SK-N-SH (cell line): ENCODE measurements around the gene SCUBE3. TPM values are rescaled to one million over a fixed set of nuclear protein-coding genes. Genes with fewer than 3 reads are reported as not detected.

Experiments
- CTCF ChIA-PET: fragments of 300-600, 350-600 bp; formaldehyde crosslinking; extraction: SDS; loops from one replicate; lab custom pipeline; 2021; lab: Yijun Ruan, JAX
- POLR2A ChIA-PET: fragments of 350-600 bp; sonication (Branson Sonifier 250); formaldehyde crosslinking; extraction: SDS; loops from one replicate; lab custom pipeline; 2020; ENCODE audit warnings: antibody characterized with exemption, inconsistent platforms; lab: Yijun Ruan, JAX
- DNase-seq: peaks from one replicate; pipeline ENCODE4 v3.0.0; 2012
- H2AFZ ChIP-seq: fragments of 200-600 bp; sonication (generic); 2 replicates; pipeline ENCODE4 v1.8.1; 2016; ENCODE audit warnings: antibody characterized with exemption, mild to moderate bottlenecking, low read depth
- H3F3A ChIP-seq: fragments of 200-600 bp; sonication (generic); replicated peaks from 2 replicates; pipeline ENCODE3; 2016; ENCODE audit warnings: antibody characterized with exemption, mild to moderate bottlenecking; ENCODE audit not compliant: insufficient read depth
- H3K27ac ChIP-seq, 2 experiments: fragments of 200-500 bp in 1 of 2; fragments of 200-600 bp in 1 of 2; sonication (Bioruptor generic) in 1 of 2; sonication (generic), shearing (Covaris generic) in 1 of 2; 2 replicates each; pipeline versions ENCODE4 v1.5.1 to v1.6.1; 2014 to 2016; ENCODE audit warnings: low read depth in 2 of 2, inconsistent platforms in 1 of 2, low read length in 1 of 2, mild to moderate bottlenecking in 1 of 2, mixed read lengths in 1 of 2
- H3K27me3 ChIP-seq: fragments of 200-600 bp; sonication (generic), shearing (Covaris generic); 2 replicates; pipeline ENCODE4 v1.6.1; 2016; ENCODE audit warnings: mixed run types; ENCODE audit not compliant: insufficient read depth
- H3K36me3 ChIP-seq, 2 experiments: fragments of 200-500 bp in 1 of 2; fragments of 200-600 bp in 1 of 2; sonication (Bioruptor generic) in 1 of 2; sonication (generic) in 1 of 2; replicated peaks in 1 of 2; 2 replicates each; pipeline versions ENCODE3 to v1.5.1; 2014 to 2016; ENCODE audit warnings: low read length in 1 of 2, mild to moderate bottlenecking in 1 of 2; ENCODE audit not compliant: insufficient read depth in 2 of 2, control insufficient read depth in 1 of 2
- H3K4me1 ChIP-seq, 2 experiments: fragments of 200-500 bp in 1 of 2; fragments of 200-600 bp in 1 of 2; sonication (Bioruptor generic) in 1 of 2; sonication (generic), shearing (Covaris generic) in 1 of 2; 2 replicates each; pipeline versions ENCODE4 v1.5.1 to v1.6.1; 2014 to 2016; ENCODE audit warnings: low read depth in 1 of 2, low read length in 1 of 2, mixed run types in 1 of 2; ENCODE audit not compliant: insufficient read depth in 2 of 2, control insufficient read depth in 1 of 2
- H3K4me2 ChIP-seq: fragments of 200-600 bp; sonication (generic), shearing (Covaris generic); 2 replicates; pipeline ENCODE4 v1.6.1; 2017; ENCODE audit warnings: mixed run types
- H3K4me3 ChIP-seq, 2 experiments: fragments of 200-500 bp in 1 of 2; fragments of 200-600 bp in 1 of 2; sonication (Bioruptor generic) in 1 of 2; sonication (generic), shearing (Covaris generic) in 1 of 2; 2 replicates each; pipeline versions ENCODE4 v1.5.1 to v1.8.1; 2014 to 2016; ENCODE audit warnings: low read depth in 2 of 2, inconsistent platforms in 1 of 2, low read length in 1 of 2, mild to moderate bottlenecking in 1 of 2, mixed read lengths in 1 of 2, moderate library complexity in 1 of 2
- H3K79me2 ChIP-seq: fragments of 200-600 bp; sonication (generic); 2 replicates; pipeline ENCODE4 v1.8.1; 2017; ENCODE audit warnings: mild to moderate bottlenecking; ENCODE audit not compliant: insufficient read depth
- H3K9ac ChIP-seq: fragments of 200-600 bp; sonication (generic); 2 replicates; pipeline ENCODE4 v1.6.1; 2017; ENCODE audit warnings: mixed run types
- H3K9me2 ChIP-seq: fragments of 200-600 bp; sonication (generic); 2 replicates; pipeline ENCODE4 v1.6.1; 2017; ENCODE audit warnings: mixed run types
- H3K9me3 ChIP-seq: fragments of 200-600 bp; sonication (generic); 2 replicates; pipeline ENCODE4 v1.6.1; 2017; ENCODE audit warnings: mixed run types, mild to moderate bottlenecking, moderate library complexity
- H4K20me1 ChIP-seq: fragments of 200-600 bp; sonication (generic); 2 replicates; pipeline ENCODE4 v1.6.1; 2017; ENCODE audit warnings: mild to moderate bottlenecking, mixed run types; ENCODE audit not compliant: insufficient read depth
- CHD2 ChIP-seq: fragments of 150-350 bp; IDR thresholded peaks from 2 replicates; pipeline ENCODE4 v1.6.1; 2018; ENCODE audit warnings: low read length; ENCODE audit not compliant: partially characterized antibody
- CTCF ChIP-seq: fragments of 200-600 bp; sonication (generic); IDR thresholded peaks from 2 replicates; pipeline ENCODE4 v1.6.1; 2017; ENCODE audit warnings: antibody characterized with exemption, mild to moderate bottlenecking, moderate library complexity
- EP300 ChIP-seq, 2 experiments: IDR thresholded peaks; 2 replicates each; pipeline versions ENCODE4 v1.4.0 to v1.6.1; 2012; ENCODE audit warnings: borderline replicate concordance in 1 of 2, low read depth in 1 of 2, low read length in 1 of 2
- EZH2phosphoT487 ChIP-seq: fragments of 200-600 bp; sonication (generic); IDR thresholded peaks from 2 replicates; pipeline ENCODE4 v1.6.1; 2017; ENCODE audit warnings: low read depth, mixed run types, mild to moderate bottlenecking, antibody characterized with exemption, moderate library complexity, borderline replicate concordance
- GABPA ChIP-seq: IDR thresholded peaks from 2 replicates; pipeline ENCODE4 v1.4.0; 2012; ENCODE audit warnings: low read depth, mild to moderate bottlenecking
- IRF3 ChIP-seq: fragments of 150-350 bp; IDR thresholded peaks from 2 replicates; pipeline ENCODE4 v1.6.1; 2016; ENCODE audit warnings: mild to moderate bottlenecking, low read depth, low read length
- JUND ChIP-seq: IDR thresholded peaks from 2 replicates; pipeline ENCODE4 v1.4.0; 2012
- MXI1 ChIP-seq: IDR thresholded peaks from 2 replicates; pipeline ENCODE4 v1.6.1; 2012; ENCODE audit warnings: mild to moderate bottlenecking, low read depth, low read length, improper control_type of control experiment
- PBX3 ChIP-seq: IDR thresholded peaks from 2 replicates; pipeline ENCODE4; 2012
- POLR2AphosphoS5 ChIP-seq: IDR thresholded peaks from 2 replicates; pipeline ENCODE4 v1.6.1; 2012; ENCODE audit warnings: low read depth, low read length
- RFX5 ChIP-seq: IDR thresholded peaks from 2 replicates; pipeline ENCODE4 v1.6.1; 2012; ENCODE audit warnings: mild to moderate bottlenecking, improper control_type of control experiment, low read length
- RXRA ChIP-seq: IDR thresholded peaks from 2 replicates; pipeline ENCODE4 v1.4.0; 2012; ENCODE audit warnings: low read depth, mild to moderate bottlenecking, borderline replicate concordance
- SMC3 ChIP-seq: IDR thresholded peaks from 2 replicates; pipeline ENCODE4 v1.6.1; 2012; ENCODE audit warnings: low read depth, low read length, improper control_type of control experiment
- TAF1 ChIP-seq: IDR thresholded peaks from 2 replicates; pipeline ENCODE4 v1.6.1; 2012; ENCODE audit warnings: low read depth, mild to moderate bottlenecking, low read length, moderate library complexity, borderline replicate concordance
- TCF12 ChIP-seq: IDR thresholded peaks from 2 replicates; pipeline ENCODE4 v1.4.0; 2012
- USF1 ChIP-seq: IDR thresholded peaks from 2 replicates; pipeline ENCODE4 v1.4.0; 2012; ENCODE audit warnings: low read depth, borderline replicate concordance
- USF2 ChIP-seq: fragments of 150-350 bp; IDR thresholded peaks from 2 replicates; pipeline ENCODE4 v1.6.1; 2017; ENCODE audit warnings: antibody characterized with exemption, low read length, low read depth, borderline replicate concordance
- YY1 ChIP-seq: IDR thresholded peaks from 2 replicates; pipeline ENCODE4 v1.4.0; 2012; ENCODE audit warnings: low read depth, mild to moderate bottlenecking
- WGBS: methylation state at CpG from one replicate; pipeline ENCODE4 v1.1.6; 2017; ENCODE audit warnings: low lambda C conversion rate; 5-methylcytosine and 5-hydroxymethylcytosine counted together
- polyA plus RNA-seq, 3 experiments: library from polyadenylated mRNA; depleted of rRNA; stranded (reverse); fragments of >200 nt; gene quantifications; 2 replicates each; pipeline ENCODE4 v1.2.3, GENCODE V29; 2012

The SCUBE3 gene
- polyA plus RNA-seq, 1 of the 3 experiments (the other 2 are of a cell fraction) = 2.0 TPM

- TF ChIP-seq POLR2AphosphoS5 = no peak
- no peak for TF ChIP-seq RXRA
- no peak for TF ChIP-seq CHD2
- TF ChIP-seq CTCF = no peak
- no peak for TF ChIP-seq USF1
- no peak for TF ChIP-seq GABPA
- no peak for TF ChIP-seq TCF12
- TF ChIP-seq EZH2phosphoT487 = no peak
- TF ChIP-seq YY1 = no peak
- TF ChIP-seq IRF3 = no peak
- TF ChIP-seq PBX3 = no peak
- no peak for TF ChIP-seq SMC3
- TF ChIP-seq MXI1 = no peak
- no peak for TF ChIP-seq TAF1
- TF ChIP-seq RFX5 = no peak
- TF ChIP-seq USF2 = no peak
- TF ChIP-seq JUND = no peak
- TF ChIP-seq EP300 (IDR thresholded peaks at IDR 0.05; ENCODE audit: borderline replicate concordance in 1 of 2, low read depth in 1 of 2, low read length in 1 of 2) = no peak
- Histone ChIP-seq H3K4me2 (no peak overlapping the region), H3K9me3 (no peaks in the 10 kb centered on the region), H3K9ac (no peak overlapping the region), H3K79me2 (peaks cover 3% of the 10 kb centered on the region; the same call in 1 of the 2 replicates), H3K4me1 (peaks cover 0 to 12% of the 10 kb centered on the region in 2 experiments; a peak in 1 of 4 replicates), H3K27me3 (no peaks in the 10 kb centered on the region), H3K9me2 (no peaks in the 10 kb centered on the region), H3F3A (no peaks in the 10 kb centered on the region), H3K36me3 (peaks cover 2 to 10% of the 10 kb centered on the region in 2 experiments), H3K4me3 (no peak overlapping the region), H4K20me1 (no peaks in the 10 kb centered on the region; the same call in 1 of the 2 replicates), H2AFZ (no peak overlapping the region), H3K27ac (no peak overlapping the region)
- no peak for DNase-seq
- ChIA-PET POLR2A (no interaction called here), CTCF (interaction anchor here (1.2 to 14.0 kb wide), 3 partner anchors 31 to 90 kb away, joined by 6 to 148 read pairs (median 6); no protein-coding TSS in a partner anchor)
- 100% methylated on average over 4 of the region's 5 CpGs for WGBS
Observed at GRCh38 chr6:35236223-35236622, 22.5 kb downstream of the SCUBE3 start.
